ENCODE data around the gene ARHGEF38. TPM values are rescaled to one million over a fixed set of nuclear protein-coding genes. Genes with fewer than 3 reads are reported as not detected.

Gene ARHGEF38
- total RNA-seq, 1 donor from 2014 or later, result 0.69 TPM

GRCh38 chr4:105637408-105638176, 85.2 kb downstream of the ARHGEF38 start:
- Mint-ChIP-seq H3K4me3 (peak overlapping the region; percentile 0), H3K36me3 (peaks cover 2% of the 10 kb centered on the region), H3K9me3 (peaks cover 15% of the 10 kb centered on the region), H3K27ac (peak overlapping the region; percentile 78), H3K27me3 (ENCODE audit: low read depth) (no peaks in the 10 kb centered on the region), H3K4me1 (peaks cover 42% of the 10 kb centered on the region)
- peak; percentile 54 to 57 for DNase-seq (ENCODE audit: low spot score in 2 of 2, unreplicated experiment in 2 of 2)
- no peak for TF ChIP-seq CTCF (IDR thresholded peaks at IDR 0.05; ENCODE audit: unreplicated experiment)

GRCh38 chr4:105641845-105642244, 89.4 kb downstream of the ARHGEF38 start:
- TF ChIP-seq CTCF (IDR thresholded peaks at IDR 0.05; ENCODE audit: unreplicated experiment), result no peak
- Mint-ChIP-seq H3K4me1 (peaks cover 36% of the 10 kb centered on the region), H3K4me3 (no peak overlapping the region), H3K27me3 (ENCODE audit: low read depth) (no peaks in the 10 kb centered on the region), H3K36me3 (peaks cover 2% of the 10 kb centered on the region), H3K27ac (no peak overlapping the region), H3K9me3 (peaks cover 15% of the 10 kb centered on the region)
- no peak for DNase-seq (ENCODE audit: low spot score in 2 of 2, unreplicated experiment in 2 of 2)

- Mint-ChIP-seq H3K4me3 (no peak overlapping the region), H3K4me1 (peaks cover 27% of the 10 kb centered on the region), H3K27ac (peak overlapping the region; percentile 47), H3K27me3 (ENCODE audit: low read depth) (no peaks in the 10 kb centered on the region), H3K9me3 (peaks cover 15% of the 10 kb centered on the region), H3K36me3 (peaks cover 2% of the 10 kb centered on the region)
- peak in 1 of 2 experiments; percentile 35 for DNase-seq (ENCODE audit: low spot score in 2 of 2, unreplicated experiment in 2 of 2)
- TF ChIP-seq CTCF (IDR thresholded peaks at IDR 0.05; ENCODE audit: unreplicated experiment), result no peak
These were observed 91.8 kb downstream of the ARHGEF38 start for GRCh38 chr4:105644257-105644656.

- H3K27me3 Mint-ChIP-seq (ENCODE audit: low read depth), result peaks cover 4% of the 10 kb centered on the region
These were observed 93.0 kb downstream of the ARHGEF38 start for GRCh38 chr4:105645440-105645839.

GRCh38 chr4:105650190-105650589, 97.8 kb downstream of the ARHGEF38 start:
- Mint-ChIP-seq H3K27me3 (ENCODE audit: low read depth) (peaks cover 4% of the 10 kb centered on the region), H3K9me3 (no peaks in the 10 kb centered on the region), H3K4me1 (peaks cover 15% of the 10 kb centered on the region), H3K4me3 (no peak overlapping the region), H3K27ac (no peak overlapping the region), H3K36me3 (no peaks in the 10 kb centered on the region)
- no peak for DNase-seq (ENCODE audit: low spot score in 2 of 2, unreplicated experiment in 2 of 2)
- no peak for TF ChIP-seq CTCF (IDR thresholded peaks at IDR 0.05; ENCODE audit: unreplicated experiment)

More at GRCh38 chr4:105645440-105645839, 93.0 kb downstream of the ARHGEF38 start:
- Mint-ChIP-seq H3K36me3 (peaks cover 2% of the 10 kb centered on the region), H3K4me1 (peaks cover 27% of the 10 kb centered on the region), H3K9me3 (peaks cover 7% of the 10 kb centered on the region), H3K4me3 (no peak overlapping the region), H3K27ac (no peak overlapping the region)
- DNase-seq (ENCODE audit: low spot score in 2 of 2, unreplicated experiment in 2 of 2), result no peak
- no peak for TF ChIP-seq CTCF (IDR thresholded peaks at IDR 0.05; ENCODE audit: unreplicated experiment)
